ENCODE measurements around the gene LRRC43. TPM values are rescaled to one million over a fixed set of nuclear protein-coding genes. Genes with fewer than 3 reads are reported as not detected.

LRRC43 gene, protein sequence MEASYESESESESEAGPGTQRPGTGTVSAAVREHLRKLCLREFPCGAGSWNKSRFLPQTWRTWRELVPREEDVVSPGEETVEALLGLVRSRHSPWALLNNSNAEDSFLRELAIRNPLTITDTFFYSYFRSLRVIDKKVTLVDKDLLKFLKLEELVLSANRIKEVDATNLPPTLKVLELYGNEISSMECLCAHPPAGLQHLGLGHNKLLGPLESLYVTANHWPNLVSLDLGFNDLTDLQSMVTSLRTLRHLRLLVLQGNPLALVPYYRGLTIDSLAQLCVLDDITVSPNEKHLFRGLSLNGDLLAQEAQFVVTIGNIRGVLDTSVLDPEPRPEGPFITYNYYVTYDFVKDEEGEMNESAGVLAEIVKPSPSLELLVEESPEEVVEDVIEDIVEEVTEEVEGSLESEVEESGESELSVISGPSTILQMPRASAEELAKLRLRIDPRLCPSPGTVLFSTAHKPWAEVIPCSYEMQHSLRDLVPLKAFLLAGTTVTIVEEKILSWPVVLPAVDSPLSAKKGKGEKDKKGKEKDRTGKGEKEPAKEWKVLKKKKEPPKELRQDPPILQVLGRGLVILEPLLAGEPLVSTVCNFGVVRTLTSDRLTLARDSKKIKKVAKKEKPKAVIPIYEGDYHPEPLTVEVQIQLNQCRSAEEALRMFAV
- under 1 TPM; 0.53 to 0.57 TPM for total RNA-seq

DNA sequence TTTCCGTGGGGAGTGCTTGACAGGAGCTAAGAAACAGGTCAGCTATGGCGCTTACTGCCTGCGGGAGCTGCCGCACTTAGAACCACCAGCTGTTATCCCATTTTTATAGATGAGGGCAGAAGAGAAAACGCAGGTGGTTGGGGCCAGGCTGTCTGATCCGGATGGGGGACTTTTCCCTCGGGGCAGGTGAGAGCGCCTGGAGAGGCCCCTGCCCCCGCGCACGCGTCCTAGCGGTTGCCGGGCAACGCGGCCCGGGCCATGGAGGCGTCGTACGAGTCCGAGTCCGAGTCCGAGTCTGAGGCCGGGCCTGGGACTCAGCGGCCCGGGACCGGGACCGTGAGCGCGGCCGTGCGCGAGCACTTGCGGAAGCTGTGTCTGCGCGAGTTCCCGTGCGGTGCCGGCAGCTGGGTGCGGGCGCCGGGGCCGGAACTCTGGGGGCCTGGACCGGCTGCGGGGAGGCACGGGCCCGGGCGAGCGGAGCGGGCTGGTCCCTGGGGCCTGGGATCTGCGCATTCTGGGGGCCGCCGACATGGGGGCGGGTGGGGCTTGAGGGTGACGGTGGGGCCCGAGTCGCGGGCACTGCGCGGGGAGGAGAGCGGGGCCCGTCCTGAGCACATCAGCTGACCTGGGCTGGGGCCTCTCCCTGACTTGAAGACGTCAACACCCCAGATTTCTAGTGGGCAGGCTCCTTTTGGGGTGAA, at the start of gene LRRC43:
TSS of gene LRRC43 (plus strand) at position 237 of the 701 bp plus-strand sequence. CDS start at position 259, 22 bp downstream.
- Histone ChIP-seq H3K36me3 (no peaks in the 10 kb centered on the region), H3K9ac (ENCODE audit: low read depth in 2 of 2, low read length in 2 of 2) (peak within 1 kb of the TSS; percentile 26 to 40), H3K9me3 (no peaks in the 10 kb centered on the region), H3K4me3 (peak within 1 kb of the TSS; percentile 63), H3K27me3 (no peaks in the 10 kb centered on the region), H3K27ac (no peak within 1 kb of the TSS), H3K4me1 (no peaks in the 10 kb centered on the region)
- intact Hi-C loops (cut with DNase I): no loop called here
- TF ChIP-seq, protein P1, sequence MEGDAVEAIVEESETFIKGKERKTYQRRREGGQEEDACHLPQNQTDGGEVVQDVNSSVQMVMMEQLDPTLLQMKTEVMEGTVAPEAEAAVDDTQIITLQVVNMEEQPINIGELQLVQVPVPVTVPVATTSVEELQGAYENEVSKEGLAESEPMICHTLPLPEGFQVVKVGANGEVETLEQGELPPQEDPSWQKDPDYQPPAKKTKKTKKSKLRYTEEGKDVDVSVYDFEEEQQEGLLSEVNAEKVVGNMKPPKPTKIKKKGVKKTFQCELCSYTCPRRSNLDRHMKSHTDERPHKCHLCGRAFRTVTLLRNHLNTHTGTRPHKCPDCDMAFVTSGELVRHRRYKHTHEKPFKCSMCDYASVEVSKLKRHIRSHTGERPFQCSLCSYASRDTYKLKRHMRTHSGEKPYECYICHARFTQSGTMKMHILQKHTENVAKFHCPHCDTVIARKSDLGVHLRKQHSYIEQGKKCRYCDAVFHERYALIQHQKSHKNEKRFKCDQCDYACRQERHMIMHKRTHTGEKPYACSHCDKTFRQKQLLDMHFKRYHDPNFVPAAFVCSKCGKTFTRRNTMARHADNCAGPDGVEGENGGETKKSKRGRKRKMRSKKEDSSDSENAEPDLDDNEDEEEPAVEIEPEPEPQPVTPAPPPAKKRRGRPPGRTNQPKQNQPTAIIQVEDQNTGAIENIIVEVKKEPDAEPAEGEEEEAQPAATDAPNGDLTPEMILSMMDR (IDR thresholded peaks at IDR 0.05): no peak
- DNase-seq: peak; percentile 41

DNA sequence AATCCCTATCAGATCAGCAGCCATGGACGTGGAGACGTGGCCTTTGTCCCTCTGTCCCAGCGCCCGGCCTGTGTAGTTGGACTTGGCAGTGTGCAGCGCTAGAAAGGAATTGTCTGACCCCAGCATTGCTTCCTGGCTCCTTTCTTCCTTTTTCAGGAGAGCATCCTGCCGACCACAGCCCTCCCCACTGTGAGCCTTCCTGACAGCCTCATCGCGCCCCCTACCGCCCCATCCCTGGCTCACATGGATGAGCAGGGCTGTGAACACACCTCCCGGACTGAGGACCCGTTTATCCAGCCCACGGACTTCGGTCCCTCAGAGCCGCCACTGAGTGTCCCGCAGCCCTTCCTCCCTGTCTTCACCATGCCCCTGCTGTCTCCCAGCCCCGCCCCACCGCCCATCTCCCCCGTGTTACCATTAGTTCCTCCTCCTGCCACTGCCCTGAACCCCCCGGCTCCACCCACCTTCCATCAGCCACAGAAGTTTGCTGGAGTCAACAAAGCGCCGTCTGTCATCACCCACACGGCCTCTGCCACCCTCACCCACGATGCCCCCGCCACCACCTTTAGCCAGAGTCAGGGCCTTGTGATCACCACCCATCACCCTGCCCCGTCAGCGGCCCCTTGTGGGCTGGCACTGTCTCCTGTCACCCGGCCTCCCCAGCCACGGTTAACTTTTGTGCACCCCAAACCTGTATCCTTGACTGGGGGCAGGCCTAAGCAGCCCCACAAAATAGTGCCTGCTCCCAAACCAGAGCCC, 49.6 kb upstream of the LRRC43 start:
- Histone ChIP-seq H3K36me3 (peaks cover 45% of the 10 kb centered on the region), H3K9me3 (no peaks in the 10 kb centered on the region)

DNA sequence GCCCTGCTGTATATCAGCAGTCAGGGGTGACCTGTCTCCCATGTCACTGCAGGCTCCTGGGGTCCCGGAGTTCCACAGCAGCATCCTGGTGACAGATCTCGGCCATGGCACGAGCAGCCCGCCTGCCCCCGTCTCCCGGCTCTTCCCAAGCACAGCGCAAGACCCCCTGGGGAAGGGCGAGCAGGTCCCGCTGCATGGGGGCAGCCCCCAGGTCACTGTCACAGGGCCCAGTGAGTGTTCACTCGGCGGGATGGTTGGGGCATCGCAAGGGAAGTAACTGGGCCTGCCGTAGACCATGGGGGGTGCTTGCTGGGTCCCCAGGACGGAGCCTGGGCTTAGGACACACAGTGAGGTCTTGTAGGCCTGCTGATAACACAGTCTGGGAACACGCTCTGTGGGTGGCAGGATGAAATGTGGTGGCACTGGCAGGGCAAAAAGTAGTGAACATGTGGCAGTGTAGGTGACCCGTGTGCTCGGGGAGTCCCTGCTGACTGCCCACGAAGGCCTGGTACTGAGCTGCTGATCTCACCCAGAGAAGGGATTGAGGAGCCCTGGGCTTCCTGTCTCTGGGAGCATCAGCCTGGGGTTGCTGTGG, 47.4 kb upstream of the LRRC43 start:
- no peaks in the 10 kb centered on the region for H3K4me1 ChIP-seq
- H3K27me3 ChIP-seq: no peaks in the 10 kb centered on the region
- H3K9me3 ChIP-seq: no peaks in the 10 kb centered on the region
- H3K36me3 ChIP-seq: peaks cover 36% of the 10 kb centered on the region
- TF ChIP-seq, protein P1 (IDR thresholded peaks at IDR 0.05): no peak
- DNase-seq: no peak
- no peak overlapping the region for H3K4me3 ChIP-seq
- no peak overlapping the region for H3K9ac ChIP-seq (ENCODE audit: low read depth in 2 of 2, low read length in 2 of 2)
- H3K27ac ChIP-seq: no peak overlapping the region
- intact Hi-C loops (cut with DNase I): no loop called here

More for the DNA sequence above, 49.6 kb upstream of the LRRC43 start:
- intact Hi-C loops (cut with DNase I): loop anchor here (5.0 kb wide), 1 partner anchor 54 kb away; no protein-coding TSS in a partner anchor
- no peaks in the 10 kb centered on the region for H3K4me1 ChIP-seq
- DNase-seq: no peak
- no peak overlapping the region for H3K9ac ChIP-seq (ENCODE audit: low read depth in 2 of 2, low read length in 2 of 2)
- no peak overlapping the region for H3K27ac ChIP-seq
- no peaks in the 10 kb centered on the region for H3K27me3 ChIP-seq
- H3K4me3 ChIP-seq: no peak overlapping the region
- TF ChIP-seq, protein P1 (IDR thresholded peaks at IDR 0.05): no peak

DNA sequence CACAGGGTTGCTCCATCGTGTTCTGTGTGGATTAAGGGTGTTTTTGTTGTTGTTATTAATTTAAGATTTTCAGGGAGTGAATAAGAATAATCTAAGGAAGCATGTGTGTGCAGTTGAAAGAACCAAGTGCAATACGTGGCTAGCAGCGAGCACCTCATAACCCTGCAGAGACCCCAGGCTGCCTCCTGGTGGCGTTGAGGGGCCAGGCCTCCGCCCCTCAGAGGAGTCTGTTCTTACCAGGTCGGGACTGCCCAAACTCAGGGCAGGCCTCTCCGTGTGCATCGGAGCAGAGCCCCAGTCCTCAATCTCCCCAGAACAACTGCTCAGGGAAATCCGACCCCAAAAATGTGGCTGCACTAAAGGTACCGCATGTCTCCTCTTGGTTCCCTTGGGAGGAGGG, 45.7 kb upstream of the LRRC43 start:
- Histone ChIP-seq H3K9ac (ENCODE audit: low read depth in 2 of 2, low read length in 2 of 2) (no peak overlapping the region), H3K9me3 (no peaks in the 10 kb centered on the region), H3K4me3 (no peak overlapping the region), H3K36me3 (peaks cover 46% of the 10 kb centered on the region), H3K4me1 (no peaks in the 10 kb centered on the region), H3K27ac (no peak overlapping the region), H3K27me3 (no peaks in the 10 kb centered on the region)
- no peak for DNase-seq
- TF ChIP-seq, protein P1 (IDR thresholded peaks at IDR 0.05): no peak
- intact Hi-C loops (cut with DNase I): no loop called here

All from colonic mucosa (tissue), 4 donors.